ENCODE data around the gene ARHGEF7. TPM values are rescaled to one million over a fixed set of nuclear protein-coding genes. Genes with fewer than 3 reads are reported as not detected.

Gene ARHGEF7
- polyA plus RNA-seq, 1 experiment: 40.3 TPM

DNA sequence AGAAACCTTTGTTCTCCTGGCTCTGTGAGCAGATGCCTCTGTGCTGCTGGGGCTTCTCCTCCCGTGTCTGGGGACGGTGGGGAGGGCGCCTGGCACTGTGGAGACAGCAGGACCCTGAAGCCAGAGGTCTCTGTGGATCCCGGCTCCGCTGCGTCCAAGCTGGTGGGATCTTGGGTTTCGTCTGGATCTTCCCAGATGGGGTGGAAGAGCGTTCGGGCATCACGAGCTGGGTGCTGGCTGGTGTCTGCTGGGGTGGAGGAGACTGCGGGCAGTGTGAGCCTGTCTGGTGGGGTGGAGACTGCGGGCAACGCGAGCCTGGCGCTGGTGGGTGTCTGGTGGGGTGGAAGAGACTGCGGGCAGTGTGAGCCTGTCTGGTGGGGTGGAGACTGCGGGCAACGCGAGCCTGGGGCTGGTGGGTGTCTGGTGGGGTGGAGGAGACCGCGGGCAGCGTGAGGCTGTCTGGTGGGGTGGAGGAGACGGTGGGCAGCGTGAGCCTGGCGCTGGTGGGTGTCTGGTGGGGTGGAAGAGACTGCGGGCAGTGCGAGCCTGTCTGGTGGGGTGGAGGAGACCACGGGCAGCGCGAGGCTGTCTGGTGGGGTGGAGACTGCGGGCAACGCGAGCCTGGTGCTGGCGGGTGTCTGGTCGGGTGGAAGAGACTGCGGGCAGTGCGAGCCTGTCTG lies 211.0 kb downstream of the ARHGEF7 start:
- Histone ChIP-seq H3K27ac (ENCODE audit: low read depth, low read length) (no peak overlapping the region), H3K9me3 (ENCODE audit: control insufficient read depth, insufficient read depth, low read length) (peaks cover 15% of the 10 kb centered on the region; the same call in 1 of the 2 replicates), H3K27me3 (ENCODE audit: control insufficient read depth, insufficient read depth, low read length) (peaks cover 5% of the 10 kb centered on the region), H3K4me3 (ENCODE audit: low read depth, low read length) (no peak overlapping the region)
- TF ChIP-seq, protein P1, sequence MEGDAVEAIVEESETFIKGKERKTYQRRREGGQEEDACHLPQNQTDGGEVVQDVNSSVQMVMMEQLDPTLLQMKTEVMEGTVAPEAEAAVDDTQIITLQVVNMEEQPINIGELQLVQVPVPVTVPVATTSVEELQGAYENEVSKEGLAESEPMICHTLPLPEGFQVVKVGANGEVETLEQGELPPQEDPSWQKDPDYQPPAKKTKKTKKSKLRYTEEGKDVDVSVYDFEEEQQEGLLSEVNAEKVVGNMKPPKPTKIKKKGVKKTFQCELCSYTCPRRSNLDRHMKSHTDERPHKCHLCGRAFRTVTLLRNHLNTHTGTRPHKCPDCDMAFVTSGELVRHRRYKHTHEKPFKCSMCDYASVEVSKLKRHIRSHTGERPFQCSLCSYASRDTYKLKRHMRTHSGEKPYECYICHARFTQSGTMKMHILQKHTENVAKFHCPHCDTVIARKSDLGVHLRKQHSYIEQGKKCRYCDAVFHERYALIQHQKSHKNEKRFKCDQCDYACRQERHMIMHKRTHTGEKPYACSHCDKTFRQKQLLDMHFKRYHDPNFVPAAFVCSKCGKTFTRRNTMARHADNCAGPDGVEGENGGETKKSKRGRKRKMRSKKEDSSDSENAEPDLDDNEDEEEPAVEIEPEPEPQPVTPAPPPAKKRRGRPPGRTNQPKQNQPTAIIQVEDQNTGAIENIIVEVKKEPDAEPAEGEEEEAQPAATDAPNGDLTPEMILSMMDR (IDR thresholded peaks at IDR 0.05; ENCODE audit: low read depth, low read length): no peak
- POLR2A ChIA-PET: no interaction called here
- no peak for DNase-seq (ENCODE audit: low read depth, low spot score)
- CTCF ChIA-PET: interaction anchor here (0.6 kb wide), 1 partner anchor 70 kb away, joined by 3 read pairs; no protein-coding TSS in a partner anchor

DNA sequence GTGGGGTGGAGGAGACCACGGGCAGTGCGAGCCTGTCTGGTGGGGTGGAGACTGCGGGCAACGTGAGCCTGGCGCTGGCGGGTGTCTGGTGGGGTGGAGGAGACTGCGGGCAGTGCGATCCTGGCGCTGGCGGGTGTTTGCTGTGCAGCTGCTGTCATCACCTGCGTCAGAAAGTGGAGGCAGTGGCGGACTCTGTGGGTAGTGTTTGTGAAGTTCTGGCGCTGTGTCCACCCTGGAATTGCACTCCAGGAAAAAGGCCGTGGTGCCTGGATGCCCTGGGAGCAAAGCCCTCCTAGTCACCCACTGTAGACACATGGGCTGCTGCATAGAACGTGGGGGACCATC lies 211.5 kb downstream of the ARHGEF7 start:
- H3K27ac ChIP-seq (ENCODE audit: low read depth, low read length): no peak overlapping the region
- TF ChIP-seq, protein P1 (IDR thresholded peaks at IDR 0.05; ENCODE audit: low read depth, low read length): no peak
- CTCF ChIA-PET: interaction anchor here (0.6 kb wide), 1 partner anchor 70 kb away, joined by 3 read pairs; no protein-coding TSS in a partner anchor
- H3K9me3 ChIP-seq (ENCODE audit: control insufficient read depth, insufficient read depth, low read length): peaks cover 15% of the 10 kb centered on the region; the same call in 1 of the 2 replicates
- peaks cover 5% of the 10 kb centered on the region for H3K27me3 ChIP-seq (ENCODE audit: control insufficient read depth, insufficient read depth, low read length)
- no peak overlapping the region for H3K4me3 ChIP-seq (ENCODE audit: low read depth, low read length)
- no peak for DNase-seq (ENCODE audit: low read depth, low spot score)
- POLR2A ChIA-PET: no interaction called here

DNA sequence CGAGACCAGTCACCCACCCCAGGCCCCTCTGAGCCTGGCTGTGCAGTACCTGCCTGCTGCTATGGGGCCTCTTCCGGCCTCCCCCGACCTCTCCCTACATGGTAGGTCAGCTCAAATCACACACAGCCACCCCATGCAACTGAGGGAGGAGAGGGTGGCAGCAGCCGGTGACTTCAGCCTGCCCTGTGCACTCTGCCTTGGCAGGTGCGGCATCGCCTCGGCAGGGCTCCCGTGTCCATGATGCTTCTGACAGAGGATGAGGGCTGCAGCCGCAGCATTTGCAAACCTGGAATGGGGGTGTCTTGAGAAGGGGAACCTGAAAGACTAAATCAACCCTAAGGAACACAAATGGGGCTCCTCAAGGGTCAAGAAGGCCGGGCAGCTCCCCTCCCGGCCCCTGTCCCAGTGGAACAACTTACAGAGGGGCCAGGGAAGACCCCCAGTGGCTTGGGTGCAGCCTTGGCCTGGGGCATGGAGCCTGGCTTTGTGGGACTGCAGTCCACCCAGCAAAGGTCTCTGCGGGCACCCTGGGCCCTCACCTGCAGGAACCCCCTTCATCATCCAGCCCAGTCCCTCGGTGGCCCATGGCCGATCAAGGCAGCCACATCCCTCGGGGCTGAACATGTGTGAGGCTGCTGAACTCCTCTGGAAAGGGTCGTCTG lies 212.0 kb downstream of the ARHGEF7 start:
- POLR2A ChIA-PET: no interaction called here
- no peak for DNase-seq (ENCODE audit: low read depth, low spot score)

DNA sequence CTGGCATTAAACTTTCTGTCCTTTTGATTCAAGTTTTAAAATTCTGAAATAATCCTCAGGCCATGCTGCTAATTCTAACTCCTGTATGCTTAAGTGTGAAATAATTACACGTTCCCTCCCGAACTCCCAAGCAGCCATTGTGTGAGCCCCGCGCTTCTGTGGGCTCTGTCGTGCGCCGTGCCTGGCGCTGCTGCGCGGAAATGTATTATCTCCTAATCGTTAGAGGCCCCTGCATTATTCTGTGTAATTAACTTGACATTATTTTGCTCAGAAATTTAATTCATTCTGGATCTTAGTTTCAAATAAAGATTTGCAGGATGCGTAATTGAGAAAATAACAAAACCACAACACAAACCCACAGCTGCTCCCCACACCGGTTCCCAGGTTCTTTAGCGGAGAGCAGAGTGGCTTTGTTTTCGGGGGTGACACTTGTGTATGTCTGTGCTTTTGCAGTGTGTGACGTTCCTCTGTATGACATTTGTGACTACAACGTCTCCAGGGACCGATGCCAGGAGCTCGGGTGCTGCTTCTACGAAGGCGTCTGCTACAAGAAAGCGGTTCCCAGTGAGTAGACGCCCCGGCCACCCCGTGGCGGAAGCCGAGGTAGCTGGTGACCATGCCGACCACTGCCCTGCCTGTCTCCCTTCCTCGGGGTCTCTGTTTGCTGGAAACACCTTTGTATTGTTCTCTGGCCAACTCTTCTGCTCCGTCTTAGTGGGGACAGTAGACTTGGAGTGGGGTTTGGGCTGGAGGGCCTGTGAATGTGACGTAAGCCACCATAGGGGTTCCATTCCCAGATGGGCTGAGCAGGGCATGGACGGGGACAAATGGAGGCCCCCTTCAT lies 212.8 kb downstream of the ARHGEF7 start:
- DNase-seq (ENCODE audit: low read depth, low spot score): no peak
- POLR2A ChIA-PET: no interaction called here
- Histone ChIP-seq H3K27ac (ENCODE audit: low read depth, low read length) (no peak overlapping the region), H3K9me3 (ENCODE audit: control insufficient read depth, insufficient read depth, low read length) (peaks cover 15% of the 10 kb centered on the region; the same call in 1 of the 2 replicates), H3K27me3 (ENCODE audit: control insufficient read depth, insufficient read depth, low read length) (peaks cover 5% of the 10 kb centered on the region), H3K4me3 (ENCODE audit: low read depth, low read length) (no peak overlapping the region)
- CTCF ChIA-PET: no interaction called here
- TF ChIP-seq, protein P1 (IDR thresholded peaks at IDR 0.05; ENCODE audit: low read depth, low read length): no peak

More for the DNA sequence above, 212.0 kb downstream of the ARHGEF7 start:
- peaks cover 5% of the 10 kb centered on the region for H3K27me3 ChIP-seq (ENCODE audit: control insufficient read depth, insufficient read depth, low read length)
- peaks cover 15% of the 10 kb centered on the region; the same call in 1 of the 2 replicates for H3K9me3 ChIP-seq (ENCODE audit: control insufficient read depth, insufficient read depth, low read length)
- no peak overlapping the region for H3K27ac ChIP-seq (ENCODE audit: low read depth, low read length)
- CTCF ChIA-PET: no interaction called here
- TF ChIP-seq, protein P1 (IDR thresholded peaks at IDR 0.05; ENCODE audit: low read depth, low read length): no peak
- no peak overlapping the region for H3K4me3 ChIP-seq (ENCODE audit: low read depth, low read length)

Measured in AG04450 (cell line).